Adipocyte (in vitro differentiated cells): ENCODE data around the gene TMEM88.
A peak's percentile ranks its signal among the peaks of the same experiment; 100 is the strongest.

ENCODE experiments used
- DNase-seq: peaks from one replicate; pipeline ENCODE4 v3.0.0-alpha.2; 2015; ENCODE audit warnings: low read depth
- H3K27me3 ChIP-seq: replicated peaks from 2 replicates; pipeline ENCODE4 v1.7.0; 2013; ENCODE audit warnings: mild to moderate bottlenecking, low read length, moderate library complexity; ENCODE audit not compliant: control insufficient read depth, insufficient read depth
- H3K36me3 ChIP-seq: 2 replicates; pipeline ENCODE4 v1.7.0; 2013; ENCODE audit warnings: low read length, mild to moderate bottlenecking, moderate library complexity; ENCODE audit not compliant: control insufficient read depth, insufficient read depth, severe bottlenecking
- H3K4me1 ChIP-seq: 2 replicates; pipeline ENCODE4 v1.7.0; 2013; ENCODE audit warnings: mild to moderate bottlenecking, low read length, moderate library complexity; ENCODE audit not compliant: control insufficient read depth, insufficient read depth
- H3K4me3 ChIP-seq: 2 replicates; pipeline ENCODE4 v1.7.0; 2013; ENCODE audit warnings: mild to moderate bottlenecking, low read length, moderate library complexity
- H3K9ac ChIP-seq: 2 replicates; pipeline ENCODE4 v1.7.0; 2013; ENCODE audit warnings: mild to moderate bottlenecking, low read length, moderate library complexity
- H3K9me3 ChIP-seq: 2 replicates; pipeline ENCODE4 v1.7.0; 2013; ENCODE audit warnings: mild to moderate bottlenecking, low read length, moderate library complexity; ENCODE audit not compliant: control insufficient read depth

TMEM88 gene

GRCh38 chr17:7897090-7897489, 42.2 kb downstream of the TMEM88 start:
- DNase-seq, result no peak
- Histone ChIP-seq H3K9ac (peak overlapping the region; percentile 72), H3K36me3 (peaks cover 71% of the 10 kb centered on the region), H3K27me3 (no peaks in the 10 kb centered on the region), H3K9me3 (no peaks in the 10 kb centered on the region), H3K4me3 (no peak overlapping the region), H3K4me1 (peaks cover 9% of the 10 kb centered on the region)

GRCh38 chr17:7897773-7898172, 42.9 kb downstream of the TMEM88 start:
- no peaks in the 10 kb centered on the region for H3K9me3 ChIP-seq
- H3K4me1 ChIP-seq, result peaks cover 9% of the 10 kb centered on the region
- DNase-seq, result peak; percentile 39
- no peak overlapping the region for H3K4me3 ChIP-seq
- peaks cover 76% of the 10 kb centered on the region for H3K36me3 ChIP-seq
- H3K9ac ChIP-seq, result peak overlapping the region; percentile 72
- no peaks in the 10 kb centered on the region for H3K27me3 ChIP-seq

- H3K9me3 ChIP-seq, result no peaks in the 10 kb centered on the region
- H3K27me3 ChIP-seq, result no peaks in the 10 kb centered on the region
- no peak overlapping the region for H3K4me3 ChIP-seq
- no peak overlapping the region for H3K9ac ChIP-seq
- peaks cover 93% of the 10 kb centered on the region for H3K36me3 ChIP-seq
- DNase-seq, result no peak
- no peaks in the 10 kb centered on the region for H3K4me1 ChIP-seq
These were observed 48.6 kb downstream of the TMEM88 start for GRCh38 chr17:7903154-7904103.
